NT2/D1 (cell line): Measurements from ENCODE around the gene OIP5.

Experiments
- DNase-seq: peaks from one replicate; pipeline ENCODE4 v3.0.0-alpha.2; 2011; ENCODE audit warnings: low read depth, low spot score
- H3K27me3 ChIP-seq: 2 replicates; pipeline ENCODE4 v1.6.0; 2011; ENCODE audit warnings: mild to moderate bottlenecking; ENCODE audit not compliant: insufficient read length, insufficient read depth
- H3K36me3 ChIP-seq: 2 replicates; pipeline ENCODE4 v1.6.1; 2011; ENCODE audit warnings: mild to moderate bottlenecking, low read length, mixed read lengths; ENCODE audit not compliant: insufficient read depth, insufficient read length
- H3K4me1 ChIP-seq: 2 replicates; pipeline ENCODE4 v1.5.1; 2011; ENCODE audit not compliant: insufficient read depth, insufficient read length
- H3K4me3 ChIP-seq: 2 replicates; pipeline ENCODE4 v1.5.1; 2011; ENCODE audit warnings: low read depth; ENCODE audit not compliant: insufficient read length
- H3K9ac ChIP-seq: 2 replicates; pipeline ENCODE4 v1.6.0; 2011; ENCODE audit warnings: low read depth; ENCODE audit not compliant: insufficient read length
- H3K9me3 ChIP-seq: 2 replicates; pipeline ENCODE4 v1.5.1; 2011; ENCODE audit warnings: mild to moderate bottlenecking, low read length; ENCODE audit not compliant: insufficient read depth
- SUZ12 ChIP-seq: IDR thresholded peaks from 2 replicates; pipeline ENCODE4 v1.6.1; 2011; ENCODE audit not compliant: insufficient read length, insufficient read depth; ENCODE audit errors: extremely low read depth
- YY1 ChIP-seq: IDR thresholded peaks from 2 replicates; pipeline ENCODE4 v1.6.1; 2011; ENCODE audit not compliant: insufficient read length, insufficient read depth
- ZNF274 ChIP-seq: IDR thresholded peaks from 2 replicates; pipeline ENCODE4 v1.6.1; 2011; ENCODE audit warnings: mild to moderate bottlenecking, low read depth, low read length

OIP5 gene

DNA sequence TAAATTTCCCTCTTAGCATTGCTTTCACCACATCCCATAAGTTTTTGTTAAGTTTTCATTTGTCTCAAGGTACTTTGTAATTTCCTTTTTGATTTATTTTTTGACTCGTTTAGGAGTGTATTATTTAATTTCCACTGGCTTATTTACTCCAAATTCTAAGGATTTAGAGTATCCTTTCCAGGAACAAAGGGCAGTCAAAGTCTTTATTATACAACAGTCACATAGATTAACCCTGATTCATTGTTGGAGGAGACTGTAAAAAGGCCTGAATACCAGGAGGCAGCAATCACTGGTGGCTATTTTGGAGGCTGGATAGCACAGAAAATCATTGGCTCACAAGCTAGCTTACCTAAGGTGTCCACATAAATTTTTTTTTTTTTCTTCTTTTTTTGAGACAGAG, 39.9 kb downstream of the OIP5 start:
- no peak overlapping the region for H3K4me3 ChIP-seq
- no peak overlapping the region for H3K9ac ChIP-seq
- TF ChIP-seq YY1: no peak
- no peak for TF ChIP-seq SUZ12
- no peak for TF ChIP-seq ZNF274
- H3K9me3 ChIP-seq: no peaks in the 10 kb centered on the region
- H3K36me3 ChIP-seq: peaks cover 54% of the 10 kb centered on the region
- no peaks in the 10 kb centered on the region for H3K27me3 ChIP-seq
- no peak for DNase-seq
- H3K4me1 ChIP-seq: peaks cover 3% of the 10 kb centered on the region

DNA sequence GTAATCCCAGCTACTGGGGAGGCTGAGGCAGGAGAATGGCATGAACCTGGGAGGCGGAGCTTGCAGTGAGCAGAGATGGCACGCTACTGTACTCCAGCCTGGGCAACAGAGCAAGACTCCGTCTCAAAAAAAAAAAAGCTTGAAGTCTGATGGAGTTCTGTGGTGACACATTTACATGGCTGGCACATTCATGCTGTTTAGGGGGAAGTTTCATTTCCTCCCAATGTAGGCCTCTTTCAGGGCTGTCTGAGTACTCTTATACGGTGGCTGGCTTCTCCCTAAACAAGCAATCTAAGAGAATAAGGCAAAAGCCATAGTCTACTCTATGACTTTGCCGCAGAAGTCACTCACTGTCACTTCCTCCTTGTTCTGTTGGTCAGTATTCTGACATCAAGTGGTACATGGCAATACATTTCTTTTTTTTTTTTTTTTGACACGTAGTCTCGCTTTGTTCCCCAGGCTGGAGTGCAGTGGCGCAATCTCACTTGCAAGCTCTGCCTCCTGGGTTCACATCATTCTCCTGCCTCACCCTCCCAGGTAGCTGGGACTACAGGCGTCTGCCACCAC, 41.2 kb downstream of the OIP5 start:
- peaks cover 3% of the 10 kb centered on the region for H3K4me1 ChIP-seq
- H3K4me3 ChIP-seq: no peak overlapping the region
- no peak for DNase-seq
- no peaks in the 10 kb centered on the region for H3K9me3 ChIP-seq
- TF ChIP-seq YY1 (no peak), SUZ12 (no peak), ZNF274 (no peak)
- no peaks in the 10 kb centered on the region for H3K27me3 ChIP-seq
- no peak overlapping the region for H3K9ac ChIP-seq
- H3K36me3 ChIP-seq: peaks cover 55% of the 10 kb centered on the region

DNA sequence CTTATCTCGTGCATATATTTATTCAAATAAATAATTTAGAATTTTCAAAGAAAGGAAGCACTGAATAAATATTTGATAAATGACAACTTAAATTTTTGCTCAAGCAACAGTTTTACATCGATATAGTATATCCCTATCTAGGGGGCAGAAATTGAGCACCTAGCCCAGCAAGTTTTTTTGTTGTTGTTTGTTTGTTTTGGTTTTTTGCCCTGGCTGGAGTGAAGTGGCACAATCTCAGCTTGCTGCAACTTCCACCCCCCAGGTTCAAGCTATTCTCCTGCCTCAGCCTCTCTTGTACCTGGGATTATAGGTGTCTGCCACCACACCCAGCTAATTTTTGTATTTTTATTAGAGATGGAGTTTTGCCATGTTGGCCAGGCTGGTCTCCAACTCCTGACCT, 42.4 kb downstream of the OIP5 start:
- Histone ChIP-seq H3K4me3 (no peak overlapping the region), H3K27me3 (no peaks in the 10 kb centered on the region), H3K9me3 (no peaks in the 10 kb centered on the region), H3K36me3 (peaks cover 61% of the 10 kb centered on the region), H3K9ac (no peak overlapping the region), H3K4me1 (peaks cover 3% of the 10 kb centered on the region)
- DNase-seq: no peak
- TF ChIP-seq YY1: no peak
- no peak for TF ChIP-seq ZNF274
- no peak for TF ChIP-seq SUZ12

DNA sequence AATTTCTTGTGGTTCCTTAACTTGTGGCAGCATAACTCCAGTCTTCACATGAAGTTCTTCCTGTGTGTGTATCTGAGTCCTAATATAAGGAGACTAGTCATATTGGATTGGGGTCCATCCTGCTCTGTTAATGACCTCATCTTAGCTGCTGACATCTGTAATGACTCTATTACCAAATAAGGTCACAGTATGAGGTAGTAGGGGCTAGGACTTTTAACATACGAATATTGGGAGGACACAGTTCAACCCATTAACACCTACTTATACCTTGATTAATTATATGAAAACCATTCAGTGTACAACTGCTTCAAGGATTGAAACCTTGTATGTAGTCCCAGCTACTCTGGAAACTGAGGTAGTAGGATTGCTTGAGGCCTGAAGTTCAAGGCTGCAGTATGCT, 43.9 kb downstream of the OIP5 start:
- H3K27me3 ChIP-seq: no peaks in the 10 kb centered on the region
- no peak for DNase-seq
- no peak overlapping the region for H3K9ac ChIP-seq
- peaks cover 55% of the 10 kb centered on the region for H3K36me3 ChIP-seq
- peaks cover 3% of the 10 kb centered on the region for H3K4me1 ChIP-seq
- no peaks in the 10 kb centered on the region for H3K9me3 ChIP-seq
- no peak overlapping the region for H3K4me3 ChIP-seq
- no peak for TF ChIP-seq YY1
- TF ChIP-seq SUZ12: no peak
- TF ChIP-seq ZNF274: no peak

DNA sequence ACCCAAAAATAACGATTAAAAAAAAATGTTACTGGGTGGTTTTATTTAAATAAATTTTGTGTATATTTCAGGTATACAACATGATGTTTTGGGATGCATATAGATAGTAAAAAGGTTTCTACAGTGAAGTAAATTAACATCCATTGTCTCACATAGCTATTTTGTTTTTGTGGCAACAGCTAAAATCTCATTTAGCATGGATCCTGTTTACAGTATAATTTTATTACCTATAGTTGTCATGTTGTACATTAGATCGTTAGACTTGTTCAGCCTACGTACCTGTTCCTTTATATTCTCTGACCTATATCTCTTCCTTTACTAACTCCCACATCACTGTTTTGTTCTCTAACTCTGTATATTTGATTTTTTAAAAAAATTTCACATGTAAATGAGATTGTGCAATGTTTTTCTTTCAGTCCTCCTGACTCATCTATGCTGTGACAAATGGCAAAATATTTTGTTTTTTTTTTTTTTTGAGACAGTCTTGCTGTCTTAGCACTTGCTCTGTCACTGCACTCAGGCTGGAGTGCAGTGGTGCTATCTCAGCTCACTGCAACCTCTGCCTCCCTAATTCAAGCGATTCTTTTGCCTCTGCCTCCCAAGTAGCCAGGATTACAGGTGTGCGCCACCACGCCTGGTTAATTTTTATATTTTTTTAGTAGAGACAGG, 45.6 kb downstream of the OIP5 start:
- Histone ChIP-seq H3K27me3 (no peaks in the 10 kb centered on the region), H3K4me3 (no peak overlapping the region), H3K9me3 (no peaks in the 10 kb centered on the region), H3K4me1 (peaks cover 3% of the 10 kb centered on the region), H3K36me3 (peaks cover 56% of the 10 kb centered on the region), H3K9ac (no peak overlapping the region)
- TF ChIP-seq SUZ12 (no peak), ZNF274 (no peak), YY1 (no peak)
- DNase-seq: no peak

DNA sequence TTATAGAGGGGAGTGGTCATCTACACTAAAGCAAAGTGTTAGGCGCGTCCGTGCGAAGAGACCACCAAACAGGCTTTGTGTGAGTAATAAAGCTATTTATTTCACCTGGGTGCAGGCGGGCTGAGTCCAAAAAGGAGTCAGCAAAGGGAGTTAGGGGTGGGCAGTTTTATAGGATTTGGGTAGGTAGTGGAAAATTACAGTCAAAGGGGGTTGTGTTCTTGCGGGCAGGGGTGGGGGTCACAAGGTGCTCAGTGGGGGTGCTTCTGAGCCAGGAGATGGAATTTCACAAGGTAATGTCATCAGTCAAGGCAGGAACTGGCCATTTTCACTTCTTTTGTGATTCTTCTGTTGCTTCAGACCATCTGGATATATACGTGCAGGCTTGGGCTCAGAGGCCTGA, 47.1 kb downstream of the OIP5 start:
- no peak for TF ChIP-seq SUZ12
- TF ChIP-seq ZNF274: no peak
- Histone ChIP-seq H3K9ac (peak overlapping the region; percentile 98), H3K9me3 (no peaks in the 10 kb centered on the region), H3K36me3 (peaks cover 46% of the 10 kb centered on the region), H3K4me3 (peak overlapping the region; percentile 97), H3K4me1 (peaks cover 3% of the 10 kb centered on the region), H3K27me3 (no peaks in the 10 kb centered on the region)
- DNase-seq: no peak

DNA sequence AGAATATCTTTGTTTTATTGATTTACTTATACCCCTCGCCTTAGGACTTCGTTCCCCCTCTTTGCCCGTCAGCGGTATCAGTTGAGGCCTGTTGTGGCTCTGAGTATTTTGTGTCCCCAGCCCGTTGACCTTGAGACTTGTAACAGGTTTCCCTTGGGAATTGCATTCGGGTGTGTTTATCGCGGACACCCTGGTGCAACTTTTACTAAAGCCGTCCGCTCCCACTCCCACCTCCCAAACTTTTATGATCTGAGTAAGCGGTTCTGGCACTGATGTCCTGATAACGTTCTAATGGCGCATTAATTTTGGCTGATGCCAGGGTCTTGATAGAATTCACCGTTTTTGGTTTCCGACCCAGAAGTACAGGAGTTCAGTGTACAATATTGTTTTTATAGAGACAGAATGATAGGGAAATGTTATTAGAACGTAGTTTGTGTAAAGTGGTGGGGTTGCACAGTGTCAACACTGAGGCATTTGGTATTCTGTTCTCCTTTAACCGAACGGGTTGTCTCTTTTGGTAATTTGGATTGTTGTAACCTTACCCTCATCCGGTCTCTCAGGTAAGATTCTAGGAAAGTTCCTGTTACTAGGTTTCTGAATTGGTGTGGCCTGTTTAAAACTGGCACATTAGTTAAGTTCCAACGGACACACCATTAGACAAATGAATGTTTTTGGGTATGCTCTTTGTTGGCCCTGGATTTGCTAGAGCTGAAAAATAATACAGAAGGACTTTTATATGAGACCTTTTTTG, 47.8 kb downstream of the OIP5 start:
- no peak for TF ChIP-seq SUZ12
- TF ChIP-seq YY1: no peak
- no peak for TF ChIP-seq ZNF274
- no peak for DNase-seq
- H3K36me3 ChIP-seq: peaks cover 49% of the 10 kb centered on the region
- H3K9me3 ChIP-seq: no peaks in the 10 kb centered on the region
- peak overlapping the region; percentile 97 for H3K4me3 ChIP-seq
- H3K27me3 ChIP-seq: no peaks in the 10 kb centered on the region
- peak overlapping the region; percentile 98 for H3K9ac ChIP-seq
- H3K4me1 ChIP-seq: peaks cover 3% of the 10 kb centered on the region
